Suprapubic skin (tissue), 4 donors: ENCODE results near the gene UNC5CL. TPM values are rescaled to one million over a fixed set of nuclear protein-coding genes. Genes with fewer than 3 reads are reported as not detected.

Experiments used
- DNase-seq, 2 donors: peaks; one replicate each; pipeline ENCODE4 v3.0.0-alpha.2; 2019; ENCODE audit warnings: low spot score in 2 of 2
- H3K27ac ChIP-seq: fragments of 200-600 bp; sonication (generic); one replicate; pipeline ENCODE4 v1.5.1; 2019
- H3K27me3 ChIP-seq: fragments of 200-600 bp; sonication (generic); one replicate; pipeline ENCODE4 v1.5.1; 2019
- H3K36me3 ChIP-seq: fragments of 200-600 bp; sonication (generic); one replicate; pipeline ENCODE4 v1.5.1; 2019
- H3K4me1 ChIP-seq: fragments of 200-600 bp; sonication (generic); one replicate; pipeline ENCODE4 v1.5.1; 2019
- H3K4me3 ChIP-seq: fragments of 200-600 bp; sonication (generic); one replicate; pipeline ENCODE4 v1.5.1; 2019; ENCODE audit warnings: mild to moderate bottlenecking
- H3K9me3 ChIP-seq: fragments of 200-600 bp; sonication (generic); one replicate; pipeline ENCODE4 v1.5.1; 2019
- CTCF ChIP-seq, 2 donors: fragments of 200-600 bp in 1 of 2; fragments of 450-650 bp in 1 of 2; sonication (generic) in 1 of 2; IDR thresholded peaks; one replicate each; pipeline ENCODE4 v1.5.1; 2016 to 2019; ENCODE audit warnings: antibody characterized with exemption in 2 of 2, mild to moderate bottlenecking in 1 of 2, moderate library complexity in 1 of 2
- EP300 ChIP-seq: sonication (generic); formaldehyde crosslinking; IDR thresholded peaks from one replicate; pipeline ENCODE4 v1.6.1; 2017; ENCODE audit warnings: antibody characterized with exemption
- POLR2A ChIP-seq, 2 donors: fragments of 450-650 bp; IDR thresholded peaks; one replicate each; pipeline ENCODE4 v1.6.1; 2017; ENCODE audit warnings: antibody characterized with exemption in 2 of 2, mild to moderate bottlenecking in 2 of 2, moderate library complexity in 2 of 2
- POLR2AphosphoS5 ChIP-seq, 3 donors: sonication (generic); formaldehyde crosslinking; IDR thresholded peaks; one replicate each; pipeline ENCODE4 v1.6.1; 2017; ENCODE audit warnings: antibody characterized with exemption in 3 of 3
- WGBS: methylation state at CpG from one replicate; pipeline ENCODE4 v1.1.5; 2018; 5-methylcytosine and 5-hydroxymethylcytosine counted together
- total RNA-seq, 4 donors: library from RNA; depleted of rRNA; stranded (reverse); fragments of >200 nt; gene quantifications; one replicate each; pipeline ENCODE4 v1.1.0, GENCODE V29; 2016

UNC5CL gene
- total RNA-seq, 4 donors from 2014 or later: 0.19 to 6.9 (median 1.4) TPM

- no peak overlapping the region for H3K27ac ChIP-seq
- DNase-seq: peak in 1 of 2 donors; percentile 31
Observed at GRCh38 chr6:41040101-41040939, 1.3 kb upstream of the UNC5CL start.

GRCh38 chr6:41038205-41038604 is 816 bp downstream of the UNC5CL start:
- no peaks in the 10 kb centered on the region for H3K36me3 ChIP-seq
- 91% methylated on average over 2 of the region's 3 CpGs for WGBS
- H3K9me3 ChIP-seq: no peaks in the 10 kb centered on the region
- no peak overlapping the region for H3K27ac ChIP-seq
- no peak for TF ChIP-seq POLR2AphosphoS5 (IDR thresholded peaks at IDR 0.05)
- no peak for TF ChIP-seq CTCF (IDR thresholded peaks at IDR 0.05)
- TF ChIP-seq POLR2A (IDR thresholded peaks at IDR 0.05): no peak
- no peak for TF ChIP-seq EP300
- H3K27me3 ChIP-seq: no peaks in the 10 kb centered on the region
- peaks cover 8% of the 10 kb centered on the region for H3K4me1 ChIP-seq
- peak in 1 of 2 donors; percentile 24 for DNase-seq
- H3K4me3 ChIP-seq: no peak overlapping the region

More at GRCh38 chr6:41040101-41040939, 1.3 kb upstream of the UNC5CL start:
- no peaks in the 10 kb centered on the region for H3K36me3 ChIP-seq
- no peaks in the 10 kb centered on the region for H3K9me3 ChIP-seq
- TF ChIP-seq POLR2AphosphoS5 (IDR thresholded peaks at IDR 0.05) (no peak), POLR2A (IDR thresholded peaks at IDR 0.05) (no peak), CTCF (IDR thresholded peaks at IDR 0.05) (no peak), EP300 (no peak)
- peaks cover 8% of the 10 kb centered on the region for H3K4me1 ChIP-seq
- 70% methylated on average over 6 of the region's 6 CpGs for WGBS
- no peaks in the 10 kb centered on the region for H3K27me3 ChIP-seq
- no peak overlapping the region for H3K4me3 ChIP-seq

- Histone ChIP-seq H3K36me3 (no peaks in the 10 kb centered on the region), H3K27me3 (no peaks in the 10 kb centered on the region), H3K27ac (no peak overlapping the region), H3K4me3 (no peak overlapping the region), H3K9me3 (no peaks in the 10 kb centered on the region), H3K4me1 (peaks cover 8% of the 10 kb centered on the region)
- DNase-seq: peak in 1 of 2 donors; percentile 14
- WGBS: 66% methylated on average over 13 of the region's 13 CpGs
- TF ChIP-seq POLR2A (IDR thresholded peaks at IDR 0.05) (no peak), EP300 (no peak), POLR2AphosphoS5 (IDR thresholded peaks at IDR 0.05) (no peak), CTCF (IDR thresholded peaks at IDR 0.05) (no peak)
Observed at GRCh38 chr6:41037107-41037900, 1.7 kb downstream of the UNC5CL start.

GRCh38 chr6:41036601-41037000 is 2.4 kb downstream of the UNC5CL start:
- 51% methylated on average over 2 of the region's 2 CpGs for WGBS
- Histone ChIP-seq H3K4me3 (no peak overlapping the region), H3K27me3 (no peaks in the 10 kb centered on the region), H3K36me3 (no peaks in the 10 kb centered on the region), H3K4me1 (peaks cover 8% of the 10 kb centered on the region), H3K27ac (no peak overlapping the region), H3K9me3 (no peaks in the 10 kb centered on the region)
- DNase-seq: no peak
- TF ChIP-seq EP300 (no peak), CTCF (IDR thresholded peaks at IDR 0.05) (no peak), POLR2A (IDR thresholded peaks at IDR 0.05) (no peak), POLR2AphosphoS5 (IDR thresholded peaks at IDR 0.05) (no peak)

- Histone ChIP-seq H3K4me3 (no peak overlapping the region), H3K4me1 (peaks cover 8% of the 10 kb centered on the region), H3K9me3 (no peaks in the 10 kb centered on the region), H3K36me3 (no peaks in the 10 kb centered on the region), H3K27ac (no peak overlapping the region), H3K27me3 (no peaks in the 10 kb centered on the region)
- DNase-seq: no peak
- TF ChIP-seq POLR2A (IDR thresholded peaks at IDR 0.05) (no peak), EP300 (no peak), CTCF (IDR thresholded peaks at IDR 0.05) (no peak), POLR2AphosphoS5 (IDR thresholded peaks at IDR 0.05) (no peak)
- WGBS: 45% methylated on average over 3 of the region's 3 CpGs
Observed at GRCh38 chr6:41036186-41036585, 2.8 kb downstream of the UNC5CL start.
